Adrenal gland (tissue), 5 donors: ENCODE results near the gene CSAD.

ENCODE experiments used
- POLR2A ChIP-seq, 2 donors: fragments of 450-650 bp; IDR thresholded peaks; one replicate each; pipeline ENCODE4 v1.6.1; 2017; ENCODE audit warnings: antibody characterized with exemption in 2 of 2, mild to moderate bottlenecking in 2 of 2, moderate library complexity in 1 of 2
- TF ChIP-seq, protein P1 (sequence below), 6 experiments: fragments of 450-650 bp in 4 of 6; fragments of 200-600 bp in 2 of 6; sonication (generic) in 1 of 6; IDR thresholded peaks; 1 replicate in 5 of 6; 2 replicates in 1 of 6; pipeline versions ENCODE4 v1.5.1 to v1.8.0; 2016 to 2021; ENCODE audit warnings: antibody characterized with exemption in 6 of 6, mild to moderate bottlenecking in 2 of 6, moderate library complexity in 1 of 6
- donor health status: DM: no; HTN: no; CAD: no.

DNA sequence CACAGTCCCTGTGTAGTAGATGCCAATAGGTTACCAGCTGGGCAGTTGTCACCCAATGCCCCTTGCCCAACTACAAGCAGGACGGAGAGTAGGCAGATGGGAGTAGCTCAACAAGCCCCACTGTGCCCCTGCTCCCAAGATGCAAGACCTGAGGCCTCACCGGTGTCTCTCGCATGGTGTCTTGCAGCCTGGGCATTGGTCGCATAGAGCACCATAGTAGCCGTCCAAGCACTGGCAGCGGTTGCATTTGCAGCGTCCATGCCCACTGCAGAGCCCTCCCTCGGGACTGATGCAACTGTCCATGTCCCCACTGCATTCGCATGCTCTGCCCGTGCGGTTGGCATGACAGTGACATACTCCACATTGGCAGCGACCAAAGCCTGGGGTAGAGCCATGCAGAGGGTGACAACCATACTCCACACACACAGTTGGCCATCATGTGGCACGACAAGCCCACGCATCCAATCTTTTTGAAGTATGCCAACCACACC is 11.9 kb upstream of the CSAD start:
- TF ChIP-seq POLR2A (IDR thresholded peaks at IDR 0.05): no peak
- TF ChIP-seq, protein P1, sequence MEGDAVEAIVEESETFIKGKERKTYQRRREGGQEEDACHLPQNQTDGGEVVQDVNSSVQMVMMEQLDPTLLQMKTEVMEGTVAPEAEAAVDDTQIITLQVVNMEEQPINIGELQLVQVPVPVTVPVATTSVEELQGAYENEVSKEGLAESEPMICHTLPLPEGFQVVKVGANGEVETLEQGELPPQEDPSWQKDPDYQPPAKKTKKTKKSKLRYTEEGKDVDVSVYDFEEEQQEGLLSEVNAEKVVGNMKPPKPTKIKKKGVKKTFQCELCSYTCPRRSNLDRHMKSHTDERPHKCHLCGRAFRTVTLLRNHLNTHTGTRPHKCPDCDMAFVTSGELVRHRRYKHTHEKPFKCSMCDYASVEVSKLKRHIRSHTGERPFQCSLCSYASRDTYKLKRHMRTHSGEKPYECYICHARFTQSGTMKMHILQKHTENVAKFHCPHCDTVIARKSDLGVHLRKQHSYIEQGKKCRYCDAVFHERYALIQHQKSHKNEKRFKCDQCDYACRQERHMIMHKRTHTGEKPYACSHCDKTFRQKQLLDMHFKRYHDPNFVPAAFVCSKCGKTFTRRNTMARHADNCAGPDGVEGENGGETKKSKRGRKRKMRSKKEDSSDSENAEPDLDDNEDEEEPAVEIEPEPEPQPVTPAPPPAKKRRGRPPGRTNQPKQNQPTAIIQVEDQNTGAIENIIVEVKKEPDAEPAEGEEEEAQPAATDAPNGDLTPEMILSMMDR (IDR thresholded peaks at IDR 0.05): no peak
